GM23338 (cell line): ENCODE measurements around the gene EDN1. TPM values are rescaled to one million over a fixed set of nuclear protein-coding genes. Genes with fewer than 3 reads are reported as not detected.
A peak's percentile ranks its signal among the peaks of the same experiment; 100 is the strongest.

Source experiments
- ATAC-seq: fragments of 200-7000 bp; cut with Tn5 transposase; 3 replicates; pipeline ENCODE4 v1.9.1; 2020
- DNase-seq: peaks from one replicate; pipeline ENCODE4 v3.0.0-alpha.2; 2015; ENCODE audit warnings: low spot score
- H2AFZ ChIP-seq: fragments of 200-600 bp; sonication (generic); 2 replicates; pipeline ENCODE4 v1.8.0; 2016; ENCODE audit warnings: antibody characterized with exemption, mild to moderate bottlenecking, moderate library complexity
- H3F3A ChIP-seq: fragments of 200-600 bp; sonication (generic); replicated peaks from 2 replicates; pipeline ENCODE4 v1.8.0; 2017; ENCODE audit warnings: antibody characterized with exemption, mixed run types, low read depth
- H3K27ac ChIP-seq: fragments of 200-600 bp; sonication (generic); 2 replicates; pipeline ENCODE4 v1.6.1; 2016; ENCODE audit warnings: low read depth
- H3K27me3 ChIP-seq: fragments of 200-600 bp; sonication (generic); 2 replicates; pipeline ENCODE4 v1.8.0; 2016; ENCODE audit warnings: mild to moderate bottlenecking, mixed run types, moderate library complexity; ENCODE audit not compliant: insufficient read depth
- H3K36me3 ChIP-seq: fragments of 200-600 bp; sonication (generic); 2 replicates; pipeline ENCODE4 v1.8.0; 2016; ENCODE audit warnings: mild to moderate bottlenecking; ENCODE audit not compliant: insufficient read depth
- H3K4me1 ChIP-seq: fragments of 200-600 bp; sonication (generic); 2 replicates; pipeline ENCODE4 v1.8.0; 2016; ENCODE audit warnings: mild to moderate bottlenecking, moderate library complexity; ENCODE audit not compliant: insufficient read depth
- H3K4me2 ChIP-seq: fragments of 200-600 bp; sonication (generic); 2 replicates; pipeline ENCODE4 v1.7.1; 2017; ENCODE audit warnings: mixed run types
- H3K4me3 ChIP-seq: fragments of 200-600 bp; sonication (generic); 2 replicates; pipeline ENCODE4 v1.6.1; 2016; ENCODE audit warnings: mixed run types
- H3K79me2 ChIP-seq: fragments of 200-600 bp; sonication (generic); replicated peaks from 2 replicates; pipeline ENCODE4 v1.8.0; 2017; ENCODE audit warnings: mild to moderate bottlenecking; ENCODE audit not compliant: insufficient read depth
- H3K9me2 ChIP-seq: fragments of 200-600 bp; sonication (generic); 2 replicates; pipeline ENCODE4 v1.8.0; 2017; ENCODE audit not compliant: insufficient read depth
- H4K20me1 ChIP-seq: fragments of 200-600 bp; sonication (generic); replicated peaks from 2 replicates; pipeline ENCODE4 v1.8.0; 2017; ENCODE audit warnings: mild to moderate bottlenecking; ENCODE audit not compliant: insufficient read depth
- H3K27ac Mint-ChIP-seq: 2 replicates; pipeline ENCODE4 v1.8.0; 2020; ENCODE audit warnings: inconsistent platforms, mild to moderate bottlenecking, moderate library complexity, mixed read lengths
- H3K27me3 Mint-ChIP-seq: 3 replicates; pipeline ENCODE4 v1.8.0; 2022; ENCODE audit warnings: low read depth, mild to moderate bottlenecking, moderate library complexity, mixed read lengths, inconsistent platforms; ENCODE audit not compliant: insufficient read depth, poor library complexity
- H3K36me3 Mint-ChIP-seq: 3 replicates; pipeline ENCODE4 v1.8.0; 2021; ENCODE audit warnings: low read depth, mild to moderate bottlenecking, inconsistent platforms, moderate library complexity, mixed read lengths
- H3K4me1 Mint-ChIP-seq: 3 replicates; pipeline ENCODE4 v1.8.0; 2020; ENCODE audit warnings: mild to moderate bottlenecking, inconsistent platforms, mixed read lengths
- H3K4me3 Mint-ChIP-seq: 3 replicates; pipeline ENCODE4 v1.8.0; 2021; ENCODE audit warnings: moderate library complexity, mild to moderate bottlenecking, inconsistent platforms, mixed read lengths
- H3K9me3 Mint-ChIP-seq: 3 replicates; pipeline ENCODE4 v1.8.0; 2020; ENCODE audit warnings: moderate library complexity, mild to moderate bottlenecking, inconsistent platforms, mixed read lengths
- CREB1 ChIP-seq: fragments of 250-450 bp; sonication (Bioruptor Pico); IDR thresholded peaks from 2 replicates; pipeline ENCODE4 v1.5.0; 2020; ENCODE audit warnings: low read depth, mild to moderate bottlenecking, moderate library complexity
- ETS1 ChIP-seq: IDR thresholded peaks from 2 replicates; pipeline ENCODE4 v1.6.1; 2016; ENCODE audit warnings: antibody characterized with exemption
- EZH2 ChIP-seq: fragments of 200-600 bp; sonication (generic); IDR thresholded peaks from one replicate; pipeline ENCODE4 v1.8.0; 2017; ENCODE audit warnings: antibody characterized with exemption, mild to moderate bottlenecking, low read depth; ENCODE audit not compliant: unreplicated experiment
- EZH2phosphoT487 ChIP-seq: fragments of 200-600 bp; sonication (generic); IDR thresholded peaks from one replicate; pipeline ENCODE4 v1.8.1; 2018; ENCODE audit warnings: antibody characterized with exemption; ENCODE audit not compliant: unreplicated experiment
- JUNB ChIP-seq: IDR thresholded peaks from one replicate; pipeline ENCODE4 v1.6.1; 2016; ENCODE audit warnings: antibody characterized with exemption; ENCODE audit not compliant: unreplicated experiment
- NANOG ChIP-seq: IDR thresholded peaks from 2 replicates; pipeline ENCODE4 v1.6.1; 2016; ENCODE audit warnings: antibody characterized with exemption, borderline replicate concordance
- POLR2AphosphoS5 ChIP-seq: IDR thresholded peaks from 2 replicates; pipeline ENCODE4 v1.6.1; 2016; ENCODE audit warnings: antibody characterized with exemption, low read depth
- REST ChIP-seq: IDR thresholded peaks from one replicate; pipeline ENCODE4 v1.6.1; 2018; ENCODE audit warnings: antibody characterized with exemption; ENCODE audit not compliant: unreplicated experiment
- STAT1 ChIP-seq: IDR thresholded peaks from one replicate; pipeline ENCODE4 v1.6.1; 2016; ENCODE audit warnings: antibody characterized with exemption; ENCODE audit not compliant: unreplicated experiment
- ZNF114 ChIP-seq: fragments of 250-450 bp; sonication (Bioruptor Pico); IDR thresholded peaks from 2 replicates; pipeline ENCODE4 v1.5.0; 2020; ENCODE audit warnings: mild to moderate bottlenecking, moderate library complexity
- ZNF331 ChIP-seq: fragments of 250-450 bp; sonication (Bioruptor Pico); IDR thresholded peaks from 2 replicates; pipeline ENCODE4 v1.5.0; 2020; ENCODE audit warnings: low read depth, mild to moderate bottlenecking, moderate library complexity
- polyA plus RNA-seq: library from polyadenylated mRNA; unstranded; fragments of >200 nt; fragmentation: Nextera tagmentation; extraction: Ambion mirVana; gene quantifications from 2 replicates; pipeline ENCODE4 v1.2.1, GENCODE V29; 2016
- total RNA-seq: library from RNA; depleted of rRNA; stranded (reverse); fragments of >200 nt; shearing (Covaris generic); gene quantifications from 2 replicates; pipeline ENCODE4 v1.2.3, GENCODE V29; 2014
- TF ChIP-seq, protein P1 (sequence below), 2 experiments: fragments of 200-600 bp in 1 of 2; sonication (generic) in 1 of 2; conservative IDR thresholded peaks; 2 replicates each; pipeline versions ENCODE4 v1.5.1 to v1.6.1; 2016 to 2017; ENCODE audit warnings: antibody characterized with exemption in 2 of 2, low read depth in 2 of 2, mild to moderate bottlenecking in 2 of 2, moderate library complexity in 1 of 2
- TF ChIP-seq, protein P2 (sequence below): fragments of 250-450 bp; sonication (Bioruptor Pico); IDR thresholded peaks from 2 replicates; pipeline ENCODE4 v1.5.0; 2020; ENCODE audit warnings: mild to moderate bottlenecking, moderate library complexity

EDN1 gene
- total and polyA plus RNA-seq, 2 experiments from 2014 or later: 0.80 to 1.2 TPM

DNA sequence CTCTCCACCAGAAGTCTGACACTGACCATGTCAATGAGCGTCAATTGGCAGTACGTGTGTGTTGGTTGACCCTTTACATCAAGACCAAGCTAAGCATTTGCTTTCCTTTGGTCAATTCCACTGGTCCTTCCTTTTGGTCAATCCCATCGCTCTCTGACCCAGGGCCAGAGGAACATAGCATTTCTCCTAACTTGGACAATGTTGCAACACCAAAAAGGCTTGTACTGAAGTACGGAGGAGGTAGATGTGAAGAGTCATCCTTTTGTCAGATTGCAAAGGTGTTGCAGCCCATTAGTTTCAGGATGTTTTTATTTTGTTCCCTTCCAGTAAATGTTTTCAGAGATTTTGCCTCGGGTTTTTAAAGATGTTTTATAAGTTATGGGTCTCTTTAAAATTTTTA, 24.6 kb downstream of the EDN1 start:
- H2AFZ ChIP-seq: peak overlapping the region; percentile 59; the same call in 1 of the 2 replicates
- no peaks in the 10 kb centered on the region for H3K4me1 ChIP-seq
- no peaks in the 10 kb centered on the region for H3F3A ChIP-seq
- no peak overlapping the region for H3K27ac ChIP-seq
- H3K4me2 ChIP-seq: no peak overlapping the region
- H3K27me3 ChIP-seq: no peaks in the 10 kb centered on the region
- no peaks in the 10 kb centered on the region for H4K20me1 ChIP-seq
- ATAC-seq (no peak), DNase-seq (no peak)
- no peak overlapping the region for H3K4me3 Mint-ChIP-seq
- H3K36me3 ChIP-seq: 0 out of 2 replicates have a peak, but pooled peaks cover 6% of the 10 kb centered on the region
- H3K36me3 Mint-ChIP-seq: peaks cover 14% of the 10 kb centered on the region
- peaks cover 16% of the 10 kb centered on the region for H3K9me3 Mint-ChIP-seq
- H3K4me3 ChIP-seq: no peak overlapping the region
- no peak overlapping the region for H3K27ac Mint-ChIP-seq
- H3K4me1 Mint-ChIP-seq: no peaks in the 10 kb centered on the region
- TF ChIP-seq NANOG: no peak
- TF ChIP-seq, protein P1, sequence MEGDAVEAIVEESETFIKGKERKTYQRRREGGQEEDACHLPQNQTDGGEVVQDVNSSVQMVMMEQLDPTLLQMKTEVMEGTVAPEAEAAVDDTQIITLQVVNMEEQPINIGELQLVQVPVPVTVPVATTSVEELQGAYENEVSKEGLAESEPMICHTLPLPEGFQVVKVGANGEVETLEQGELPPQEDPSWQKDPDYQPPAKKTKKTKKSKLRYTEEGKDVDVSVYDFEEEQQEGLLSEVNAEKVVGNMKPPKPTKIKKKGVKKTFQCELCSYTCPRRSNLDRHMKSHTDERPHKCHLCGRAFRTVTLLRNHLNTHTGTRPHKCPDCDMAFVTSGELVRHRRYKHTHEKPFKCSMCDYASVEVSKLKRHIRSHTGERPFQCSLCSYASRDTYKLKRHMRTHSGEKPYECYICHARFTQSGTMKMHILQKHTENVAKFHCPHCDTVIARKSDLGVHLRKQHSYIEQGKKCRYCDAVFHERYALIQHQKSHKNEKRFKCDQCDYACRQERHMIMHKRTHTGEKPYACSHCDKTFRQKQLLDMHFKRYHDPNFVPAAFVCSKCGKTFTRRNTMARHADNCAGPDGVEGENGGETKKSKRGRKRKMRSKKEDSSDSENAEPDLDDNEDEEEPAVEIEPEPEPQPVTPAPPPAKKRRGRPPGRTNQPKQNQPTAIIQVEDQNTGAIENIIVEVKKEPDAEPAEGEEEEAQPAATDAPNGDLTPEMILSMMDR (conservative IDR thresholded peaks at IDR 0.05; ENCODE audit: low read depth in 2 of 2): no peak
- no peak for TF ChIP-seq ZNF114 (CRISPR knock-in tag)
- no peak for TF ChIP-seq EZH2
- TF ChIP-seq REST: no peak
- no peak for TF ChIP-seq CREB1
- no peak for TF ChIP-seq STAT1
- TF ChIP-seq, protein P2, sequence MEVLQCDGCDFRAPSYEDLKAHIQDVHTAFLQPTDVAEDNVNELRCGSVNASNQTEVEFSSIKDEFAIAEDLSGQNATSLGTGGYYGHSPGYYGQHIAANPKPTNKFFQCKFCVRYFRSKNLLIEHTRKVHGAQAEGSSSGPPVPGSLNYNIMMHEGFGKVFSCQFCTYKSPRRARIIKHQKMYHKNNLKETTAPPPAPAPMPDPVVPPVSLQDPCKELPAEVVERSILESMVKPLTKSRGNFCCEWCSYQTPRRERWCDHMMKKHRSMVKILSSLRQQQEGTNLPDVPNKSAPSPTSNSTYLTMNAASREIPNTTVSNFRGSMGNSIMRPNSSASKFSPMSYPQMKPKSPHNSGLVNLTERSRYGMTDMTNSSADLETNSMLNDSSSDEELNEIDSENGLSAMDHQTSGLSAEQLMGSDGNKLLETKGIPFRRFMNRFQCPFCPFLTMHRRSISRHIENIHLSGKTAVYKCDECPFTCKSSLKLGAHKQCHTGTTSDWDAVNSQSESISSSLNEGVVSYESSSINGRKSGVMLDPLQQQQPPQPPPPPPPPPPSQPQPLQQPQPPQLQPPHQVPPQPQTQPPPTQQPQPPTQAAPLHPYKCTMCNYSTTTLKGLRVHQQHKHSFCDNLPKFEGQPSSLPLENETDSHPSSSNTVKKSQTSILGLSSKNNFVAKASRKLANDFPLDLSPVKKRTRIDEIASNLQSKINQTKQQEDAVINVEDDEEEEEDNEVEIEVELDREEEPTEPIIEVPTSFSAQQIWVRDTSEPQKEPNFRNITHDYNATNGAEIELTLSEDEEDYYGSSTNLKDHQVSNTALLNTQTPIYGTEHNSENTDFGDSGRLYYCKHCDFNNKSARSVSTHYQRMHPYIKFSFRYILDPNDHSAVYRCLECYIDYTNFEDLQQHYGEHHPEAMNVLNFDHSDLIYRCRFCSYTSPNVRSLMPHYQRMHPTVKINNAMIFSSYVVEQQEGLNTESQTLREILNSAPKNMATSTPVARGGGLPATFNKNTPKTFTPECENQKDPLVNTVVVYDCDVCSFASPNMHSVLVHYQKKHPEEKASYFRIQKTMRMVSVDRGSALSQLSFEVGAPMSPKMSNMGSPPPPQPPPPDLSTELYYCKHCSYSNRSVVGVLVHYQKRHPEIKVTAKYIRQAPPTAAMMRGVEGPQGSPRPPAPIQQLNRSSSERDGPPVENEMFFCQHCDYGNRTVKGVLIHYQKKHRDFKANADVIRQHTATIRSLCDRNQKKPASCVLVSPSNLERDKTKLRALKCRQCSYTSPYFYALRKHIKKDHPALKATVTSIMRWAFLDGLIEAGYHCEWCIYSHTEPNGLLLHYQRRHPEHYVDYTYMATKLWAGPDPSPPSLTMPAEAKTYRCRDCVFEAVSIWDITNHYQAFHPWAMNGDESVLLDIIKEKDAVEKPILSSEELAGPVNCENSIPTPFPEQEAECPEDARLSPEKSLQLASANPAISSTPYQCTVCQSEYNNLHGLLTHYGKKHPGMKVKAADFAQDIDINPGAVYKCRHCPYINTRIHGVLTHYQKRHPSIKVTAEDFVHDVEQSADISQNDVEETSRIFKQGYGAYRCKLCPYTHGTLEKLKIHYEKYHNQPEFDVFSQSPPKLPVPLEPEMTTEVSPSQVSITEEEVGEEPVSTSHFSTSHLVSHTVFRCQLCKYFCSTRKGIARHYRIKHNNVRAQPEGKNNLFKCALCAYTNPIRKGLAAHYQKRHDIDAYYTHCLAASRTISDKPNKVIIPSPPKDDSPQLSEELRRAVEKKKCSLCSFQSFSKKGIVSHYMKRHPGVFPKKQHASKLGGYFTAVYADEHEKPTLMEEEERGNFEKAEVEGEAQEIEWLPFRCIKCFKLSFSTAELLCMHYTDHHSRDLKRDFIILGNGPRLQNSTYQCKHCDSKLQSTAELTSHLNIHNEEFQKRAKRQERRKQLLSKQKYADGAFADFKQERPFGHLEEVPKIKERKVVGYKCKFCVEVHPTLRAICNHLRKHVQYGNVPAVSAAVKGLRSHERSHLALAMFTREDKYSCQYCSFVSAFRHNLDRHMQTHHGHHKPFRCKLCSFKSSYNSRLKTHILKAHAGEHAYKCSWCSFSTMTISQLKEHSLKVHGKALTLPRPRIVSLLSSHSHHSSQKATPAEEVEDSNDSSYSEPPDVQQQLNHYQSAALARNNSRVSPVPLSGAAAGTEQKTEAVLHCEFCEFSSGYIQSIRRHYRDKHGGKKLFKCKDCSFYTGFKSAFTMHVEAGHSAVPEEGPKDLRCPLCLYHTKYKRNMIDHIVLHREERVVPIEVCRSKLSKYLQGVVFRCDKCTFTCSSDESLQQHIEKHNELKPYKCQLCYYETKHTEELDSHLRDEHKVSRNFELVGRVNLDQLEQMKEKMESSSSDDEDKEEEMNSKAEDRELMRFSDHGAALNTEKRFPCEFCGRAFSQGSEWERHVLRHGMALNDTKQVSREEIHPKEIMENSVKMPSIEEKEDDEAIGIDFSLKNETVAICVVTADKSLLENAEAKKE: no peak
- TF ChIP-seq EZH2phosphoT487: no peak
- no peak for TF ChIP-seq POLR2AphosphoS5
- TF ChIP-seq JUNB: no peak
- no peak for TF ChIP-seq ETS1
- no peak for TF ChIP-seq ZNF331 (CRISPR knock-in tag)
- H3K27me3 Mint-ChIP-seq: no peaks in the 10 kb centered on the region
- H3K9me2 ChIP-seq: peaks cover 8% of the 10 kb centered on the region; the same call in 1 of the 2 replicates
- H3K79me2 ChIP-seq: no peaks in the 10 kb centered on the region
